GM12878 (cell line): Measurements from ENCODE around the gene SELENOM. TPM values are rescaled to one million over a fixed set of nuclear protein-coding genes. Genes with fewer than 3 reads are reported as not detected.
A peak's percentile ranks its signal among the peaks of the same experiment; 100 is the strongest.

Experiments used
- ATAC-seq: fragments of 200-7000 bp; cut with Tn5 transposase; 3 replicates; pipeline ENCODE4 v1.9.1; 2020; ENCODE audit warnings: mild to moderate bottlenecking, moderate library complexity
- BruUV-seq: library from RNA; stranded (reverse); fragments of 400-500 nt; replicated peaks from 2 replicates; lab custom pipeline; 2021; lab: Mats Ljungman, UMichigan
- CTCF ChIA-PET: fragments of 300-600 bp; sonication (Branson Sonifier 250); formaldehyde crosslinking; extraction: SDS; loops from one replicate; lab custom pipeline; 2021; ENCODE audit warnings: inconsistent platforms; lab: Yijun Ruan, JAX
- POLR2A ChIA-PET: fragments of 350-600 bp; formaldehyde crosslinking; extraction: SDS; loops from one replicate; lab custom pipeline; 2021; ENCODE audit warnings: inconsistent platforms; lab: Charles Lee
- RAD21 ChIA-PET: fragments of 300-600 bp; sonication (Branson Sonifier 250); formaldehyde crosslinking; loops from one replicate; lab custom pipeline; 2023; ENCODE audit warnings: antibody characterized with exemption; ENCODE audit not compliant: unreplicated experiment; lab: Charles Lee
- SMC1A ChIA-PET: fragments of 300-600 bp; sonication (Branson Sonifier 250); formaldehyde crosslinking; loops from one replicate; lab custom pipeline; 2023; ENCODE audit not compliant: unreplicated experiment, uncharacterized antibody; lab: Charles Lee
- DNase-seq: peaks from one replicate; pipeline ENCODE4 v3.0.0-alpha.2; 2011; ENCODE audit warnings: low read depth, low spot score
- FAIRE-seq: peaks from 3 replicates; lab custom pipeline; 2011; peaks lifted over from hg19 to GRCh38; lab: Jason Lieb, UNC
- H2AFZ ChIP-seq: 2 replicates; pipeline ENCODE4 v1.6.0; 2011; ENCODE audit warnings: low read depth, low read length, control low read depth; ENCODE audit not compliant: control insufficient read depth
- H3K27ac ChIP-seq: 2 replicates; pipeline ENCODE4 v1.5.1; 2011; ENCODE audit warnings: control low read depth; ENCODE audit not compliant: control insufficient read depth, insufficient read depth
- H3K27me3 ChIP-seq, 2 experiments: replicated peaks in 1 of 2; 2 replicates each; pipeline versions ENCODE4 v1.6.0 to v1.6.1; 2011; ENCODE audit warnings: low read length in 1 of 2; ENCODE audit not compliant: control insufficient read depth in 2 of 2, insufficient read depth in 2 of 2
- H3K36me3 ChIP-seq, 2 experiments: 2 replicates each; pipeline ENCODE4 v1.5.1; 2011; ENCODE audit warnings: low read length in 1 of 2; ENCODE audit not compliant: control insufficient read depth in 2 of 2, insufficient read depth in 2 of 2
- H3K4me1 ChIP-seq: 2 replicates; pipeline ENCODE4 v1.6.1; 2011; ENCODE audit warnings: mild to moderate bottlenecking, low read length, moderate library complexity, mixed read lengths; ENCODE audit not compliant: control insufficient read depth, insufficient read depth
- H3K4me2 ChIP-seq: 2 replicates; pipeline ENCODE4 v1.6.0; 2011; ENCODE audit warnings: control low read depth; ENCODE audit not compliant: control insufficient read depth, insufficient read depth
- H3K4me3 ChIP-seq: fragments of 200-600 bp; sonication (generic); 2 replicates; pipeline ENCODE4 v1.5.1; 2016
- H3K79me2 ChIP-seq: 2 replicates; pipeline ENCODE4 v1.6.0; 2011; ENCODE audit warnings: low read length; ENCODE audit not compliant: control insufficient read depth, insufficient read depth
- H3K9ac ChIP-seq: 2 replicates; pipeline ENCODE4 v1.8.0; 2011; ENCODE audit warnings: low read length, control low read depth, mixed read lengths; ENCODE audit not compliant: control insufficient read depth, insufficient read depth
- H3K9me3 ChIP-seq: replicated peaks from 3 replicates; pipeline ENCODE4 v1.5.1; 2011; ENCODE audit warnings: mild to moderate bottlenecking, low read length; ENCODE audit not compliant: control insufficient read depth, insufficient read depth
- H4K20me1 ChIP-seq: 2 replicates; pipeline ENCODE4 v1.6.0; 2011; ENCODE audit not compliant: control insufficient read depth, insufficient read depth
- BACH1 ChIP-seq: fragments of 450-650 bp; IDR thresholded peaks from 2 replicates; pipeline ENCODE4 v1.6.1; 2017; ENCODE audit warnings: mild to moderate bottlenecking, borderline replicate concordance
- LARP7 ChIP-seq: fragments of 450-650 bp; IDR thresholded peaks from 2 replicates; pipeline ENCODE4 v1.6.1; 2017; ENCODE audit warnings: mild to moderate bottlenecking
- SP1 ChIP-seq: IDR thresholded peaks from one replicate; pipeline ENCODE4 v1.6.1; 2011; ENCODE audit warnings: low read depth, low read length
- SRF ChIP-seq, 2 experiments: IDR thresholded peaks; 2 replicates each; pipeline ENCODE4 v1.6.1; 2011; ENCODE audit warnings: low read depth in 2 of 2, low read length in 2 of 2, mild to moderate bottlenecking in 1 of 2, moderate library complexity in 1 of 2
- WGBS: methylation state at CpG from one replicate; pipeline ENCODE4 v1.1.6; 2016; ENCODE audit warnings: low lambda C conversion rate; ENCODE audit not compliant: insufficient replicate concordance, insufficient coverage; ENCODE audit errors: missing lambda C conversion rate; 5-methylcytosine and 5-hydroxymethylcytosine counted together
- in situ Hi-C: fragments of 300-500 bp; cut with MboI; formaldehyde crosslinking; loops from 9 replicates; pipeline ENCODE4 v1.14.3; 2018; ENCODE audit warnings: mixed read lengths
- intact Hi-C: fragments of 100-400 bp; cut with micrococcal nuclease; formaldehyde crosslinking; loops from one replicate; pipeline ENCODE4 v1.14.2; 2022; ENCODE audit not compliant: unreplicated experiment
- polyA plus RNA-seq, 11 experiments: library from polyadenylated mRNA; depleted of rRNA in 4 of 11; unstranded in 6 of 11; stranded (reverse) in 5 of 11; fragments of >200 nt; fragmentation: Nextera tagmentation in 4 of 11; fragmentation: Illumina TruSeq in 1 of 11; extraction: Ambion mirVana in 4 of 11; extraction: Trizol in 1 of 11; gene quantifications; 1 replicate in 1 of 11; 2 replicates in 10 of 11; pipeline versions ENCODE4 v1.2.1 to v1.2.3, GENCODE V29; 2011 to 2016; ENCODE audit warnings: inconsistent platforms in 2 of 11, missing spikeins in 2 of 11, low read depth in 1 of 11
- total RNA-seq, 4 experiments: library from RNA; depleted of rRNA in 3 of 4; stranded (reverse); fragments of >200 nt in 3 of 4; fragmentation: Illumina TruSeq in 1 of 4; extraction: Trizol in 1 of 4; gene quantifications; 2 replicates each; pipeline versions ENCODE4 v1.2.1 to v1.2.3, GENCODE V29; 2013 to 2021
- TF ChIP-seq, protein P1 (sequence below): IDR thresholded peaks from 2 replicates; pipeline ENCODE4 v1.6.1; 2012; ENCODE audit warnings: improper control_type of control experiment, low read depth, low read length; ENCODE audit not compliant: insufficient replicate concordance
- TF ChIP-seq, protein P2 (sequence below): fragments of 450-650 bp; IDR thresholded peaks from 2 replicates; pipeline ENCODE4 v1.6.1; 2017; ENCODE audit warnings: mild to moderate bottlenecking, moderate library complexity

Gene SELENOM
- total and polyA plus RNA-seq, 10 of the 15 experiments (the other 5 are each of a cell fraction or from before 2014, with no cell fraction given), result 0.80 to 8.3 (median 2.0) TPM

DNA sequence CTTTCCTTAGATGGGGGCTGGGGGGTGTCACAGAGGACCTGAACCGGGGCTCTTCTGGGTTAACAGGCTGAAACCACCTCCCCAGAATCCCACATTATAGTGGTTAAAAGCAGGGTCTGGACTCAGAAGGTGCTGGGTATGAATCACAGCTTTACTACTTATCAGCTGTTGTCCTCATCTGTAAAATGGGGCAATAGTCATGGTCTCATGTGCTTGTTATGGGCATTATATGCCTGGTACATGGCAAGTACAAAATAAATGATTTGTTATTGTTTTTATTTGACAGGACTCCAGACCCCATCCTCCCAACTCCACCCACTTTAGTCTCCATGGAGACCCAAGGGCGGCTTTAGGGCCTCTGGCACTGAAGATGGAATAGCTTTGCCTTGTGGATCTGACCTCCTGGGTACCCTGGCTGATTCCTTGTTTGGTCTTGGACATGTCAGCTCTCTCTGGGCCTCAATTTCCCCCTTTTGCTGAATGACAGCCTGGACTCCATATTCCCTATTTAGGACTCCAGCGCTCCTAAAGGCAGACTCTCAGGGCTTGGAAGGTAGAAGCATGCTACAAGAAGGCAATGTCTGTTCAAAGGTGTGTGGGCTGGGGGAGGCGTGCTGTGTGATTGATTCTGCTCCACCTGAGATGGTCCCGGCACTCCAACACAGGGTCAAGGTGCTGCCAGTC is 27.1 kb downstream of the SELENOM start:
- intact Hi-C loops, result loop anchor here (5.0 to 10.0 kb wide), 4 partner anchors 108 to 446 kb away; partner anchors contain the start of genes PIK3IP1 and SLC35E4
- no peaks in the 10 kb centered on the region for H4K20me1 ChIP-seq
- 20% methylated on average over 5 of the region's 5 CpGs for WGBS
- peaks cover 25% of the 10 kb centered on the region for H3K4me1 ChIP-seq
- FAIRE-seq, result no peak
- peak overlapping the region; percentile 95 for H2AFZ ChIP-seq
- POLR2A ChIA-PET, result interaction anchor here (0.6 to 1.3 kb wide), 3 partner anchors 111 to 210 kb away, joined by 3 to 5 read pairs (median 3); partner anchors contain the start of gene TUG1
- H3K9ac ChIP-seq, result peak overlapping the region; percentile 75; the same call in 1 of the 2 replicates
- no peaks in the 10 kb centered on the region for H3K36me3 ChIP-seq
- H3K79me2 ChIP-seq, result peaks cover 11% of the 10 kb centered on the region
- no peaks in the 10 kb centered on the region for H3K27me3 ChIP-seq
- no TSS peak for BruUV-seq
- H3K4me3 ChIP-seq, result peak overlapping the region; percentile 80
- in situ Hi-C loops, result loop anchor here (5.0 kb wide), 1 partner anchor 113 kb away; the partner anchor contains the start of genes MORC2 and TUG1
- H3K27ac ChIP-seq, result peak overlapping the region; percentile 71; the same call in 1 of the 2 replicates
- no peak for DNase-seq
- CTCF ChIA-PET, result interaction anchor here (0.6 to 7.9 kb wide), 5 partner anchors 16 to 317 kb away, joined by 3 to 59 read pairs (median 4); no protein-coding TSS in a partner anchor
- no peak for ATAC-seq
- SMC1A ChIA-PET, result interaction anchor here (1.1 to 1.4 kb wide), 2 partner anchors 106 to 112 kb away, joined by 3 to 4 read pairs; partner anchors contain the start of genes MORC2 and TUG1
- RAD21 ChIA-PET, result interaction anchor here (0.6 to 1.2 kb wide), 5 partner anchors 27 to 446 kb away, joined by 3 to 6 read pairs (median 4); partner anchors contain the start of genes MORC2, SELENOM and TUG1
- H3K4me2 ChIP-seq, result peak overlapping the region; percentile 98
- TF ChIP-seq LARP7 (peak; percentile 22; the same call in 1 of the 2 replicates), SP1 (no peak), SRF (IDR thresholded peaks at IDR 0.05; ENCODE audit: low read depth in 2 of 2, low read length in 2 of 2) (no peak), BACH1 (no peak)
- TF ChIP-seq, protein P1, sequence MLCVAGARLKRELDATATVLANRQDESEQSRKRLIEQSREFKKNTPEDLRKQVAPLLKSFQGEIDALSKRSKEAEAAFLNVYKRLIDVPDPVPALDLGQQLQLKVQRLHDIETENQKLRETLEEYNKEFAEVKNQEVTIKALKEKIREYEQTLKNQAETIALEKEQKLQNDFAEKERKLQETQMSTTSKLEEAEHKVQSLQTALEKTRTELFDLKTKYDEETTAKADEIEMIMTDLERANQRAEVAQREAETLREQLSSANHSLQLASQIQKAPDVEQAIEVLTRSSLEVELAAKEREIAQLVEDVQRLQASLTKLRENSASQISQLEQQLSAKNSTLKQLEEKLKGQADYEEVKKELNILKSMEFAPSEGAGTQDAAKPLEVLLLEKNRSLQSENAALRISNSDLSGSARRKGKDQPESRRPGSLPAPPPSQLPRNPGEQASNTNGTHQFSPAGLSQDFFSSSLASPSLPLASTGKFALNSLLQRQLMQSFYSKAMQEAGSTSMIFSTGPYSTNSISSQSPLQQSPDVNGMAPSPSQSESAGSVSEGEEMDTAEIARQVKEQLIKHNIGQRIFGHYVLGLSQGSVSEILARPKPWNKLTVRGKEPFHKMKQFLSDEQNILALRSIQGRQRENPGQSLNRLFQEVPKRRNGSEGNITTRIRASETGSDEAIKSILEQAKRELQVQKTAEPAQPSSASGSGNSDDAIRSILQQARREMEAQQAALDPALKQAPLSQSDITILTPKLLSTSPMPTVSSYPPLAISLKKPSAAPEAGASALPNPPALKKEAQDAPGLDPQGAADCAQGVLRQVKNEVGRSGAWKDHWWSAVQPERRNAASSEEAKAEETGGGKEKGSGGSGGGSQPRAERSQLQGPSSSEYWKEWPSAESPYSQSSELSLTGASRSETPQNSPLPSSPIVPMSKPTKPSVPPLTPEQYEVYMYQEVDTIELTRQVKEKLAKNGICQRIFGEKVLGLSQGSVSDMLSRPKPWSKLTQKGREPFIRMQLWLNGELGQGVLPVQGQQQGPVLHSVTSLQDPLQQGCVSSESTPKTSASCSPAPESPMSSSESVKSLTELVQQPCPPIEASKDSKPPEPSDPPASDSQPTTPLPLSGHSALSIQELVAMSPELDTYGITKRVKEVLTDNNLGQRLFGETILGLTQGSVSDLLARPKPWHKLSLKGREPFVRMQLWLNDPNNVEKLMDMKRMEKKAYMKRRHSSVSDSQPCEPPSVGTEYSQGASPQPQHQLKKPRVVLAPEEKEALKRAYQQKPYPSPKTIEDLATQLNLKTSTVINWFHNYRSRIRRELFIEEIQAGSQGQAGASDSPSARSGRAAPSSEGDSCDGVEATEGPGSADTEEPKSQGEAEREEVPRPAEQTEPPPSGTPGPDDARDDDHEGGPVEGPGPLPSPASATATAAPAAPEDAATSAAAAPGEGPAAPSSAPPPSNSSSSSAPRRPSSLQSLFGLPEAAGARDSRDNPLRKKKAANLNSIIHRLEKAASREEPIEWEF, result no peak
- TF ChIP-seq, protein P2, sequence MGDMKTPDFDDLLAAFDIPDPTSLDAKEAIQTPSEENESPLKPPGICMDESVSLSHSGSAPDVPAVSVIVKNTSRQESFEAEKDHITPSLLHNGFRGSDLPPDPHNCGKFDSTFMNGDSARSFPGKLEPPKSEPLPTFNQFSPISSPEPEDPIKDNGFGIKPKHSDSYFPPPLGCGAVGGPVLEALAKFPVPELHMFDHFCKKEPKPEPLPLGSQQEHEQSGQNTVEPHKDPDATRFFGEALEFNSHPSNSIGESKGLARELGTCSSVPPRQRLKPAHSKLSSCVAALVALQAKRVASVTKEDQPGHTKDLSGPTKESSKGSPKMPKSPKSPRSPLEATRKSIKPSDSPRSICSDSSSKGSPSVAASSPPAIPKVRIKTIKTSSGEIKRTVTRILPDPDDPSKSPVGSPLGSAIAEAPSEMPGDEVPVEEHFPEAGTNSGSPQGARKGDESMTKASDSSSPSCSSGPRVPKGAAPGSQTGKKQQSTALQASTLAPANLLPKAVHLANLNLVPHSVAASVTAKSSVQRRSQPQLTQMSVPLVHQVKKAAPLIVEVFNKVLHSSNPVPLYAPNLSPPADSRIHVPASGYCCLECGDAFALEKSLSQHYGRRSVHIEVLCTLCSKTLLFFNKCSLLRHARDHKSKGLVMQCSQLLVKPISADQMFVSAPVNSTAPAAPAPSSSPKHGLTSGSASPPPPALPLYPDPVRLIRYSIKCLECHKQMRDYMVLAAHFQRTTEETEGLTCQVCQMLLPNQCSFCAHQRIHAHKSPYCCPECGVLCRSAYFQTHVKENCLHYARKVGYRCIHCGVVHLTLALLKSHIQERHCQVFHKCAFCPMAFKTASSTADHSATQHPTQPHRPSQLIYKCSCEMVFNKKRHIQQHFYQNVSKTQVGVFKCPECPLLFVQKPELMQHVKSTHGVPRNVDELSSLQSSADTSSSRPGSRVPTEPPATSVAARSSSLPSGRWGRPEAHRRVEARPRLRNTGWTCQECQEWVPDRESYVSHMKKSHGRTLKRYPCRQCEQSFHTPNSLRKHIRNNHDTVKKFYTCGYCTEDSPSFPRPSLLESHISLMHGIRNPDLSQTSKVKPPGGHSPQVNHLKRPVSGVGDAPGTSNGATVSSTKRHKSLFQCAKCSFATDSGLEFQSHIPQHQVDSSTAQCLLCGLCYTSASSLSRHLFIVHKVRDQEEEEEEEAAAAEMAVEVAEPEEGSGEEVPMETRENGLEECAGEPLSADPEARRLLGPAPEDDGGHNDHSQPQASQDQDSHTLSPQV, result no peak
- TF ChIP-seq, all 136 proteins: peak for 1
- H3K9me3 ChIP-seq, result no peaks in the 10 kb centered on the region
